NB4 (cell line): ENCODE measurements around the gene BNIP1.

Experiments used
- CTCF ChIP-seq: IDR thresholded peaks from one replicate; pipeline ENCODE4 v1.5.1; 2012; ENCODE audit warnings: low read depth, low read length
- MYC ChIP-seq: IDR thresholded peaks from 2 replicates; pipeline ENCODE4 v1.6.1; 2011; ENCODE audit warnings: low read depth, low read length
- POLR2A ChIP-seq: IDR thresholded peaks from 2 replicates; pipeline ENCODE4 v1.6.1; 2011; ENCODE audit warnings: mild to moderate bottlenecking; ENCODE audit not compliant: insufficient read length; ENCODE audit errors: extremely low read depth

- no peak for TF ChIP-seq CTCF
- no peak for TF ChIP-seq POLR2A
- no peak for TF ChIP-seq MYC
These were observed 61.6 kb downstream of the BNIP1 start for GRCh38 chr5:173205916-173206315.
